Spleen (tissue), 7 donors: ENCODE data around the gene OPRD1.

Experiments
- CTCF ChIP-seq, 11 experiments: fragments of 200-600 bp in 7 of 11; fragments of 450-650 bp in 4 of 11; sonication (generic) in 4 of 11; IDR thresholded peaks in 8 of 11; conservative IDR thresholded peaks in 3 of 11; 1 replicate in 7 of 11; 2 replicates in 4 of 11; pipeline versions ENCODE4 v1.4.0 to v1.8.0; 2016 to 2021; ENCODE audit warnings: antibody characterized with exemption in 11 of 11, inconsistent platforms in 4 of 11, mild to moderate bottlenecking in 1 of 11
- POLR2AphosphoS5 ChIP-seq, 3 donors: sonication (generic); formaldehyde crosslinking; IDR thresholded peaks; one replicate each; pipeline ENCODE4 v1.5.1; 2017; ENCODE audit warnings: antibody characterized with exemption in 3 of 3
- donor health status: DM: no; HTN: no; CAD: no; lungs with moderate emphysema.
- donor health status: DM: no; HTN: no; CAD: no.
- donor health status: DM: no; HTN: no; CAD: no.

DNA sequence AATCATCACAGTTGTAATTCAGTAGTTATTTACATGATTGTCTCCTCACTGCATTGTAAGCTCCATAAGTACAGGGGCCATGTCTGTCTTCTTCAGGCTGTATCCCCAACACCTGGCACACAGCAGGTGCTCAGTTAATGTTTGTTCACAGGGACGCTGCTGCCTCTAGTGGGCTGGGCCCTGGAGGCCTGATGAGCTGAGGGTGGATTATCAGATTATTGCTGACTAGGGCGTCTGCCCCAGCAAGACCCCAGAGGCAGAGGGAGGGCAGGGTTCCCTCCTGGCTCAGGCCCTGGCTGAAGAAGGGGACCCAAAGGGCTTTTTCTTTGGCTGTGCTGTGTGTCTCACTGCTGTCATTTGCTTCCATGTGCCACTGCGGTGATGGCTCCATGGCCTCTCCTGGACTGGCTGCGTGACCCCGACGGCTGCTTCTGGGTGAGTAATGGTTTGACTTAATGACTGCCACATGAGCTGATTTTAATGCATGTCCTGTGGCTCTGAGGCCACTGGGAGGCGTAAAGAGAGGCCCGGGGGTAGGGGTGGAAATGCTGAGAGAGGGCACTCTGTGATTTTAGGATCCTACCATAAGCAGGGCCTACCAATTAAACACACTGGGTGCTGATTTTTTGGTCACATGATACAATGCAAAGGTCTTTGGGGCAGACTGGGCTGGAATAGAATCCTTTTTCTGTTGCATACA is 81.6 kb downstream of the OPRD1 start:
- TF ChIP-seq CTCF (IDR thresholded peaks at IDR 0.05 in 8 of 11, conservative IDR thresholded peaks at IDR 0.05 in 3 of 11) (peak in 2 of 11 experiments; percentile 14 to 15), POLR2AphosphoS5 (IDR thresholded peaks at IDR 0.05) (no peak)
